Spleen (tissue), 7 donors: Measurements from ENCODE around the gene SPNS1.

Source experiments
- CTCF ChIP-seq, 11 experiments: fragments of 200-600 bp in 7 of 11; fragments of 450-650 bp in 4 of 11; sonication (generic) in 4 of 11; IDR thresholded peaks in 8 of 11; conservative IDR thresholded peaks in 3 of 11; 1 replicate in 7 of 11; 2 replicates in 4 of 11; pipeline versions ENCODE4 v1.4.0 to v1.8.0; 2016 to 2021; ENCODE audit warnings: antibody characterized with exemption in 11 of 11, inconsistent platforms in 4 of 11, mild to moderate bottlenecking in 1 of 11
- POLR2A ChIP-seq, 3 donors: fragments of 450-650 bp; IDR thresholded peaks; one replicate each; pipeline ENCODE4 v1.5.1; 2017; ENCODE audit warnings: antibody characterized with exemption in 3 of 3, mild to moderate bottlenecking in 1 of 3
- donor health status: DM: no; HTN: no; CAD: no; lungs with moderate emphysema.
- donor health status: DM: no; HTN: no; CAD: no.
- donor health status: DM: no; HTN: no; CAD: no.

GRCh38 chr16:28958836-28959235, 15.7 kb upstream of the SPNS1 start:
- no peak for TF ChIP-seq POLR2A (IDR thresholded peaks at IDR 0.05)
- TF ChIP-seq CTCF (IDR thresholded peaks at IDR 0.05 in 8 of 11, conservative IDR thresholded peaks at IDR 0.05 in 3 of 11) = no peak
